HCT116 (cell line): ENCODE data around the gene MSI2. TPM values are rescaled to one million over a fixed set of nuclear protein-coding genes. Genes with fewer than 3 reads are reported as not detected.

ENCODE experiments used
- ATAC-seq: fragments of 200-7000 bp; cut with Tn5 transposase; 2 replicates; pipeline ENCODE4 v1.9.1; 2020; ENCODE audit warnings: mild to moderate bottlenecking, moderate library complexity
- BruUV-seq: library from RNA; stranded (reverse); fragments of 400-500 nt; replicated peaks from 2 replicates; lab custom pipeline; 2021; lab: Mats Ljungman, UMichigan
- CTCF ChIA-PET: fragments of 300-600 bp; sonication (Branson Sonifier 250); formaldehyde crosslinking; loops from one replicate; lab custom pipeline; 2021; ENCODE audit warnings: antibody characterized with exemption; lab: Charles Lee
- POLR2A ChIA-PET: fragments of 300-600, 350-600 bp; sonication (Branson Sonifier 250); formaldehyde crosslinking; loops from one replicate; lab custom pipeline; 2021; ENCODE audit warnings: antibody characterized with exemption; lab: Charles Lee
- RAD21 ChIA-PET, 2 experiments: fragments of 300-600 bp; sonication (Branson Sonifier 250); formaldehyde crosslinking; loops; one replicate each; lab custom pipeline; 2023; ENCODE audit warnings: low total read pairs in 2 of 2; ENCODE audit not compliant: uncharacterized antibody in 2 of 2, unreplicated experiment in 2 of 2, low non-redundant PET in 1 of 2; lab: Charles Lee
- DNase-seq: peaks from one replicate; pipeline ENCODE4 v3.0.0-alpha.2; 2010; ENCODE audit warnings: low read depth, low spot score
- H2AFZ ChIP-seq: fragments of 200-600 bp; shearing (Covaris generic), sonication (generic); 2 replicates; pipeline ENCODE4 v1.6.1; 2017; ENCODE audit warnings: low read depth, mixed run types, mixed read lengths, antibody characterized with exemption, low read length; ENCODE audit not compliant: poor library complexity, severe bottlenecking
- H3K27ac ChIP-seq: 2 replicates; pipeline ENCODE4 v1.5.1; 2012; ENCODE audit warnings: low read depth, low read length
- H3K27me3 ChIP-seq: fragments of 200-600 bp; sonication (generic); 2 replicates; pipeline ENCODE4 v1.6.1; 2016; ENCODE audit warnings: mixed run types, low read length, mixed read lengths; ENCODE audit not compliant: insufficient read depth
- H3K36me3 ChIP-seq, 2 experiments: fragments of 200-500 bp in 1 of 2; fragments of 200-600 bp in 1 of 2; sonication (Bioruptor generic) in 1 of 2; sonication (generic) in 1 of 2; 2 replicates each; pipeline versions ENCODE4 v1.5.1 to v1.6.1; 2014 to 2016; ENCODE audit warnings: low read length in 2 of 2, inconsistent platforms in 1 of 2, mixed read lengths in 1 of 2, mixed run types in 1 of 2; ENCODE audit not compliant: insufficient read depth in 2 of 2, control insufficient read depth in 1 of 2
- H3K4me1 ChIP-seq, 2 experiments: fragments of 200-600 bp in 1 of 2; sonication (generic) in 1 of 2; 2 replicates each; pipeline versions ENCODE4 v1.5.1 to v1.6.1; 2012 to 2017; ENCODE audit warnings: low read length in 2 of 2, inconsistent platforms in 1 of 2, mild to moderate bottlenecking in 1 of 2, mixed read lengths in 1 of 2, mixed run types in 1 of 2, moderate library complexity in 1 of 2; ENCODE audit not compliant: insufficient read depth in 2 of 2, control insufficient read depth in 1 of 2
- H3K4me2 ChIP-seq: fragments of 200-600 bp; sonication (generic); 2 replicates; pipeline ENCODE4 v1.6.1; 2017; ENCODE audit warnings: mixed run types, low read length, mixed read lengths
- H3K4me3 ChIP-seq, 2 experiments: fragments of 200-600 bp in 1 of 2; sonication (generic) in 1 of 2; replicated peaks in 1 of 2; 2 replicates each; pipeline ENCODE4 v1.5.1; 2011 to 2016; ENCODE audit warnings: low read length in 2 of 2, control low read depth in 1 of 2, low read depth in 1 of 2, mild to moderate bottlenecking in 1 of 2, mixed read lengths in 1 of 2, mixed run types in 1 of 2
- H3K79me2 ChIP-seq: fragments of 200-600 bp; sonication (generic); 2 replicates; pipeline ENCODE4 v1.6.1; 2017; ENCODE audit warnings: mild to moderate bottlenecking, mixed run types, low read length, moderate library complexity, mixed read lengths; ENCODE audit not compliant: insufficient read depth
- H3K9ac ChIP-seq: fragments of 200-600 bp; sonication (generic); 2 replicates; pipeline ENCODE4 v1.6.1; 2016; ENCODE audit warnings: low read length, mixed read lengths
- H3K9me2 ChIP-seq: fragments of 200-600 bp; sonication (generic), shearing (Covaris generic); 2 replicates; pipeline ENCODE4 v1.6.1; 2017; ENCODE audit warnings: mixed run types, mild to moderate bottlenecking, moderate library complexity; ENCODE audit not compliant: insufficient read depth
- H3K9me3 ChIP-seq, 2 experiments: fragments of 200-500 bp in 1 of 2; fragments of 200-600 bp in 1 of 2; sonication (Bioruptor generic) in 1 of 2; sonication (generic) in 1 of 2; 2 replicates each; pipeline ENCODE4 v1.6.1; 2014 to 2017; ENCODE audit warnings: low read length in 2 of 2, mixed read lengths in 2 of 2, inconsistent platforms in 1 of 2, low read depth in 1 of 2, mild to moderate bottlenecking in 1 of 2, mixed run types in 1 of 2, moderate library complexity in 1 of 2; ENCODE audit not compliant: control insufficient read depth in 1 of 2, insufficient read depth in 1 of 2
- H4K20me1 ChIP-seq: fragments of 200-600 bp; sonication (generic), shearing (Covaris generic); 2 replicates; pipeline ENCODE4 v1.6.1; 2017; ENCODE audit warnings: mixed run types, mild to moderate bottlenecking, moderate library complexity; ENCODE audit not compliant: insufficient read depth
- FOSL1 ChIP-seq: IDR thresholded peaks from 2 replicates; pipeline ENCODE4 v1.6.1; 2012; ENCODE audit warnings: low read depth
- POLR2A ChIP-seq: IDR thresholded peaks from 2 replicates; pipeline ENCODE4 v1.7.0; 2011; ENCODE audit warnings: borderline replicate concordance; ENCODE audit not compliant: insufficient read depth, insufficient read length; ENCODE audit errors: extremely low read depth
- POLR2AphosphoS5 ChIP-seq: IDR thresholded peaks from 2 replicates; pipeline ENCODE4 v1.6.1; 2011; ENCODE audit warnings: mild to moderate bottlenecking, low read depth, low read length, moderate library complexity
- SRF ChIP-seq: IDR thresholded peaks from 2 replicates; pipeline ENCODE4 v1.6.1; 2012; ENCODE audit warnings: low read depth
- TCF7L2 ChIP-seq: IDR thresholded peaks from 2 replicates; pipeline ENCODE4 v1.7.0; 2011; ENCODE audit warnings: borderline replicate concordance, inconsistent platforms; ENCODE audit not compliant: insufficient read depth, insufficient read length; ENCODE audit errors: extremely low read depth
- YY1 ChIP-seq: IDR thresholded peaks from 2 replicates; pipeline ENCODE4 v1.6.1; 2011; ENCODE audit warnings: low read length, low read depth, moderate library complexity, mild to moderate bottlenecking; ENCODE audit not compliant: insufficient replicate concordance; ENCODE audit errors: extremely low read depth
- ZNF274 ChIP-seq: fragments of 200-500 bp; sonication (Bioruptor generic); IDR thresholded peaks from 2 replicates; pipeline ENCODE4 v1.6.1; 2014; ENCODE audit warnings: mild to moderate bottlenecking, low read depth, low read length, inconsistent platforms
- intact Hi-C: fragments of 100-400 bp; cut with micrococcal nuclease; formaldehyde crosslinking; loops from 2 replicates; pipeline ENCODE4 v1.10.0; 2022
- total RNA-seq: library from RNA; stranded (reverse); gene quantifications from one replicate; pipeline ENCODE4 v1.2.1, GENCODE V29; 2021; ENCODE audit not compliant: unreplicated experiment
- TF ChIP-seq, protein P1 (sequence below): IDR thresholded peaks from 2 replicates; pipeline ENCODE4 v1.6.1; 2012; ENCODE audit warnings: low read depth

MSI2 gene
- total RNA-seq, 1 experiment from 2014 or later: 137 TPM

DNA sequence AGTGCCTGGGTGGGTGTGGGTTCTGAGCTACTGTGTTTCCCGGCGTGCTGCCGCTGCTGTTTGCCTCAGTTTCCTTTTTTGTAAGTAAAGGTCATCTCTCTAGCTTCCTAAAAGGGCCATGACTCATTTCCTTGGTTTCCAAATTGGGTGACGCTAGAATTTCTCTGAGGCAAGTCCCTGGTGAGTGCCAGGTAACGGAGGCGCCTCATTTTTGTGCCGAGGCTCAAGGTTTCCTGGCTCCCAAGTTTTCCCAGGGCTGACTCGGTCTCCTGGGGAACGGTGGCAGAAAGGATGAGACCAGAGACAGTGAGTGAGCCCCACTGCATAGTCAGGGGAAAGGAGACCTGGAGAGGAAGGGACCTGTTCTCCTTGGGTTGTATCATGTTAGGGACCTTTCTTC, 20.3 kb downstream of the MSI2 start:
- ATAC-seq: no peak
- Histone ChIP-seq H3K36me3 (peaks cover 0 to 31% of the 10 kb centered on the region in 2 experiments; a peak in 3 of 4 replicates), H3K27ac (no peak overlapping the region), H3K9me2 (no peaks in the 10 kb centered on the region), H3K27me3 (no peaks in the 10 kb centered on the region), H4K20me1 (no peaks in the 10 kb centered on the region), H3K79me2 (peaks cover 9% of the 10 kb centered on the region; the same call in 1 of the 2 replicates), H3K4me3 (no peak overlapping the region), H3K9ac (no peak overlapping the region), H3K4me2 (no peak overlapping the region), H3K4me1 (no peaks in the 10 kb centered on the region), H2AFZ (no peak overlapping the region), H3K9me3 (no peaks in the 10 kb centered on the region)
- TF ChIP-seq ZNF274 (no peak), SRF (no peak), YY1 (no peak), POLR2A (no peak), FOSL1 (no peak), TCF7L2 (no peak), POLR2AphosphoS5 (no peak)
- TF ChIP-seq, protein P1, sequence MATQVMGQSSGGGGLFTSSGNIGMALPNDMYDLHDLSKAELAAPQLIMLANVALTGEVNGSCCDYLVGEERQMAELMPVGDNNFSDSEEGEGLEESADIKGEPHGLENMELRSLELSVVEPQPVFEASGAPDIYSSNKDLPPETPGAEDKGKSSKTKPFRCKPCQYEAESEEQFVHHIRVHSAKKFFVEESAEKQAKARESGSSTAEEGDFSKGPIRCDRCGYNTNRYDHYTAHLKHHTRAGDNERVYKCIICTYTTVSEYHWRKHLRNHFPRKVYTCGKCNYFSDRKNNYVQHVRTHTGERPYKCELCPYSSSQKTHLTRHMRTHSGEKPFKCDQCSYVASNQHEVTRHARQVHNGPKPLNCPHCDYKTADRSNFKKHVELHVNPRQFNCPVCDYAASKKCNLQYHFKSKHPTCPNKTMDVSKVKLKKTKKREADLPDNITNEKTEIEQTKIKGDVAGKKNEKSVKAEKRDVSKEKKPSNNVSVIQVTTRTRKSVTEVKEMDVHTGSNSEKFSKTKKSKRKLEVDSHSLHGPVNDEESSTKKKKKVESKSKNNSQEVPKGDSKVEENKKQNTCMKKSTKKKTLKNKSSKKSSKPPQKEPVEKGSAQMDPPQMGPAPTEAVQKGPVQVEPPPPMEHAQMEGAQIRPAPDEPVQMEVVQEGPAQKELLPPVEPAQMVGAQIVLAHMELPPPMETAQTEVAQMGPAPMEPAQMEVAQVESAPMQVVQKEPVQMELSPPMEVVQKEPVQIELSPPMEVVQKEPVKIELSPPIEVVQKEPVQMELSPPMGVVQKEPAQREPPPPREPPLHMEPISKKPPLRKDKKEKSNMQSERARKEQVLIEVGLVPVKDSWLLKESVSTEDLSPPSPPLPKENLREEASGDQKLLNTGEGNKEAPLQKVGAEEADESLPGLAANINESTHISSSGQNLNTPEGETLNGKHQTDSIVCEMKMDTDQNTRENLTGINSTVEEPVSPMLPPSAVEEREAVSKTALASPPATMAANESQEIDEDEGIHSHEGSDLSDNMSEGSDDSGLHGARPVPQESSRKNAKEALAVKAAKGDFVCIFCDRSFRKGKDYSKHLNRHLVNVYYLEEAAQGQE: no peak
- POLR2A ChIA-PET: no interaction called here
- CTCF ChIA-PET: no interaction called here
- no TSS peak for BruUV-seq
- intact Hi-C loops: no loop called here
- RAD21 ChIA-PET: no interaction called here
- no peak for DNase-seq
